ENCODE data around the gene PARN. TPM values are rescaled to one million over a fixed set of nuclear protein-coding genes. Genes with fewer than 3 reads are reported as not detected.

Gene PARN
- total and polyA plus RNA-seq, 12 donors: 11.7 to 121 (median 35.6) TPM

DNA sequence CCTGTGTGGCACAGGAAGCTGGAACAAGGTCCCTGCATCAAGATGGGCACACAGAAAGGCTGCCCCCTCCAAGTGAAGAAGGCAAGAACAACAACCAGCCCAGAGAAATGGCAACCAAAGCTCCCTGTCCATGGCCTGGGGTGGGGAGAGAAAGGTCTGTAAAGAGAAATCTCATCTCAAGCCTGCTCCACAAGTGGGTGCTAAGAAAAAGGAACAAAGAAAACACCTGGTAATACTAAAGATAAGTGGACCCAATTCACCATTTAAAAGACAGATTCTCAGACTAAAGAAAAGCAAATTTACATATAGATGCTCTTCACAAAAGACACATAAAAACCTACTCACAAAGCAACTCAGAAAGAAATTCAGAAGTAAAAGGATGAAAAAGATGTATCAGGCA is 107.4 kb downstream of the PARN start:
- intact Hi-C loops (cut with DNase I): loop anchor here in 1 of 2 donors (10.0 kb wide), 1 partner anchor 218 kb away; no protein-coding TSS in a partner anchor
- H3K4me3 ChIP-seq: no peak overlapping the region
- H3K27me3 ChIP-seq: no peaks in the 10 kb centered on the region
- no peak for DNase-seq
- no peak for TF ChIP-seq POLR2A (IDR thresholded peaks at IDR 0.05)
- TF ChIP-seq CTCF (IDR thresholded peaks at IDR 0.05): no peak
- no peak overlapping the region for H3K27ac ChIP-seq
- H3K36me3 ChIP-seq (replicated peaks in 1 of 2): no peaks in the 10 kb centered on the region
- no peaks in the 10 kb centered on the region for H3K9me3 ChIP-seq (replicated peaks in 1 of 3)
- H3K4me1 ChIP-seq (replicated peaks in 1 of 2): peaks cover 12% of the 10 kb centered on the region in 2 donors

- Histone ChIP-seq H3K27me3 (no peaks in the 10 kb centered on the region), H3K27ac (no peak overlapping the region), H3K36me3 (replicated peaks in 1 of 2) (no peaks in the 10 kb centered on the region), H3K4me3 (no peak overlapping the region), H3K9me3 (replicated peaks in 1 of 3) (no peaks in the 10 kb centered on the region), H3K4me1 (replicated peaks in 1 of 2) (no peaks in the 10 kb centered on the region)
- WGBS, 4 donors: 86 to 99% (median 96%) methylated on average over 2 of the region's 2 CpGs
- intact Hi-C loops (cut with DNase I): loop anchor here in 1 of 2 donors (10.0 kb wide), 1 partner anchor 216 kb away; no protein-coding TSS in a partner anchor
- no peak for DNase-seq
- TF ChIP-seq CTCF (IDR thresholded peaks at IDR 0.05) (no peak), POLR2A (IDR thresholded peaks at IDR 0.05) (no peak)
Observed at GRCh38 chr16:14520753-14521152, 109.3 kb downstream of the PARN start.

DNA sequence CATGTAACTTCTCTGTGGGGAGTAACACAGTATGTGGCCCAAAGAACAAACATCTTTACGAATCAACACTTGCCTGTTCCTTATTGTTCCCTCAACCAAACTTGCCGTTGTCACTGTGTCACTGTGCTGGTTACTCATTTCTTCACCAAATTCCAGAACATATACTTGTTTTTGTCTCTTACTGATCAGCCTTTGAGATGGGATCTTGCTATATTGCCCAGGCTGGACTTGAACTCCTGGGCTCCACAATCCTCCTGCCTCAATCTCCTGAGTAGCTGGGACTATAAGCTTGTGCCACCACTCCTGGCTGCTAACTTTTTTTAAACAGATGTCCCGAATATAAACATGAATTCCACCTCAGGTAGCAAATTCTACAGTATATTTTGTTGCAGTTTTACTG is 115.1 kb downstream of the PARN start:
- peaks cover 19 to 22% of the 10 kb centered on the region in 2 donors for H3K4me1 ChIP-seq (replicated peaks in 1 of 2)
- no peak overlapping the region for H3K4me3 ChIP-seq
- WGBS, 4 donors: 92 to 99% (median 95%) methylated on average over 3 of the region's 3 CpGs
- no peaks in the 10 kb centered on the region for H3K27me3 ChIP-seq
- intact Hi-C loops (cut with DNase I): no loop called here
- no peak overlapping the region for H3K27ac ChIP-seq
- TF ChIP-seq CTCF (IDR thresholded peaks at IDR 0.05) (no peak), POLR2A (IDR thresholded peaks at IDR 0.05) (no peak)
- H3K9me3 ChIP-seq (replicated peaks in 1 of 3): no peaks in the 10 kb centered on the region
- H3K36me3 ChIP-seq (replicated peaks in 1 of 2): no peaks in the 10 kb centered on the region
- no peak for DNase-seq

- 92 to 96% (median 93%) methylated on average over 10 of the region's 10 CpGs for WGBS, 4 donors
- no peak for DNase-seq
- peaks cover 30 to 35% of the 10 kb centered on the region in 2 donors for H3K4me1 ChIP-seq (replicated peaks in 1 of 2)
- intact Hi-C loops (cut with DNase I): no loop called here
- no peaks in the 10 kb centered on the region for H3K9me3 ChIP-seq (replicated peaks in 1 of 3)
- H3K27me3 ChIP-seq: no peaks in the 10 kb centered on the region
- TF ChIP-seq CTCF (IDR thresholded peaks at IDR 0.05): no peak
- no peak overlapping the region for H3K27ac ChIP-seq
- no peaks in the 10 kb centered on the region for H3K36me3 ChIP-seq (replicated peaks in 1 of 2)
- no peak overlapping the region for H3K4me3 ChIP-seq
Observed at GRCh38 chr16:14513389-14514107, 116.5 kb downstream of the PARN start.

Measured in adrenal gland (tissue), 12 donors.